HG03378 (cell line): Measurements from ENCODE around the gene FRG2C.
A peak's percentile ranks its signal among the peaks of the same experiment; 100 is the strongest.
"Not testable (repeated sequence)": the region's sequence is repeated elsewhere in the genome, so short reads cannot be mapped to it uniquely, and the experiment has no call there.

Experiments
- ATAC-seq: cut with Tn5 transposase; IDR thresholded peaks from one replicate; pipeline ENCODE4 v1.9.1; 2021; ENCODE audit warnings: mild to moderate bottlenecking, moderate library complexity; ENCODE audit not compliant: unreplicated experiment

The FRG2C gene

GRCh38 chr3:75668759-75669347, 4.7 kb downstream of the FRG2C start:
- ATAC-seq = peak; percentile 63

- not testable (repeated sequence) for ATAC-seq
Measured at GRCh38 chr3:75669348-75670297, 5.5 kb downstream of the FRG2C start.

DNA sequence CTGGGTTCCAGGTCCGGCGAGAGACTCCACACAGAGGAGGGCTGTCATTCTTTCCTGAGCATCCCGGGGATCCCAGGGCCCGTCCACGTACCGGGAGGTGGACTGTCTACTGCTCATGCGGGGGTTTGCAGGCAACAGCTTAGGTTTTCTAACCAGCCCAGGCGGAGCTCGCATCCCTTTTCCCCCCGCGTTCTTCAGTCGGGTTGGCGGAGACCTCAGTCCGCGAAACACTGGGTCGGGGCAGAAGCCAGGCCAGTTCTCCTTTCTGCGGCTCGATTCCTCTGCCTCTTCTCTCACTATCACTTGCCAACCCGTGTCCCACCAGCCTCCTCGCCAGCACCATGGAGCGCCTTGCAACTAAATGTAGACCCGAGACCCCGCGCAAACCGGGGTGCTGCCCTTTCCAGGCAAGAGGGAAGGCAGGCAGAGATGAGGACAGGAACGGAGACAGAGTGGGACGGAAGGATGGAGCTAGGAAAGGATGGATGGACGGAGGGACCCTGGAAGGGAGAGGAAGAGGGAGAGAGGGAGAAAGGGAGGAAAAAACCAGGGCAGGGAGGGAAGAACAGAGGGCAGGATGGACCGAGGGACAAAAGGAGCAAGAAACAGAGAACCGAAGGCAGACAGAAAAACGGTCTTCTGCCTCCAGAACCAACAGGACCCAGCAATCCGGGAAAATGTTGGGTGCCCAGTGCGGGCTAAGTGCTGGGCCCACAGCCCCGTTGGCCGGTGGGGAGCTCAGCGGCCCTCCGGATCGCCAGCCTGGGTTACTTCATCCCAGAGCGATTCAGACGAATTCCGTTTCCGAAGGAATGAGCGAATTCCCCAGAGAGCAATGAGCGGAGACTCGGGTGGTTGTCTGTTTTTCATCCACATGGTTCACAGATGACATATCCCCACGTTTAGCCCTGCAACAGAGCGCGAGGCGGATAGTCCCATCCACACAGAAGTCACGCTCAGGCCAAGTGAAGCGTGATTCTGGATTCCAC, 6.5 kb downstream of the FRG2C start:
- ATAC-seq = not testable (repeated sequence)

- ATAC-seq = not testable (repeated sequence)
Measured at GRCh38 chr3:75671287-75672139, 7.4 kb downstream of the FRG2C start.

DNA sequence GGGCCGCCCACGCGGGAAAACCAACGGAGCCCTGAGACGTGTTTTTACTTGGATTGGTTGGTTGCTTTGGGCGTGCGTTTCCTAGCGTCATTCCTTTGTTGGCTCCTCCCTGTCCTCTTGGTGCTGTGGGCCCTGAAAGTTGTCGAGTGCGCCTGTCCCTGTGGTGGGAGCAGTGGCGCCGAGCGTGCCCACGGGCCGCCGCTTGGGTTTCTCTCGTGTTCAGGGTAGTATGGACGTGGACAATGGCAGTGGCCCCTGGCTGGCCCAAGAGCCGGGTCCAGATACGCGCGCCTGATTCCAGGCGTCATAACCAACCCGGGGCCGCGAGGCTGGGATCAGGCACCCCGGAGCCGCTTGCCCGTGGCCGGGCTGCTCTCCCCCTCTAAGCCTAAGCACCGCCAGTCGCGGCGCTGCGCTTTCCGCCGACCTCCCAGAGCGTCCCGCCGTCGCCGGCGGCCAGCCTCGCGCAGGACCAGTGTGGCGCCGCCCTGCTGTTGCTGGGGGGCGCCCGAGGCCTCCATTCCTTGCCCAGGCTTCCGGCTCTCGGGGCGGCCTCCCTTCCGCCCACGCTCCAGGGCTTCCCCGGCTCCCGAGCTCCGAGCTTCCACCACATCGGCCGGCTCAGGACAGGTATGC, 8.1 kb downstream of the FRG2C start:
- not testable (repeated sequence) for ATAC-seq

GRCh38 chr3:75683965-75684364, 19.8 kb downstream of the FRG2C start:
- not testable (repeated sequence) for ATAC-seq

DNA sequence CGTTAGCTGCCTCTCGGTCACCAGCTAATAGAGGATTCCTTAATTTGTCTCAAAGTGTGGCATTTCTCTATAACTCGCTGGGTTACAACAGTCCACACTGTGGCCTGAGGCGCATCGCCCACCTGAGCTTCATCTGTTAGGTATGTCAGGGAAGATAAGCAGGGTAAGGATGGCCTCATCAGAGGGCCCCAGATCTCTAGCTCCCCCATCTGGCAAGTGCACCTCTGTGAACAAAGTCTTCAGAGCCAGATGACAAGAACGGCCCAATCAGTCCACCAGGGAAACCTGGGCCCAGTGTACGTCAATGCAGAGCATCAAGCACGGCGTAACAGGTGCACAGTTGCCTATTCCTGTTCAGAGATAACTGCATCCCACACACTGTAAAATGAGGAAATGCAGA, 23.2 kb downstream of the FRG2C start:
- no peak for ATAC-seq

DNA sequence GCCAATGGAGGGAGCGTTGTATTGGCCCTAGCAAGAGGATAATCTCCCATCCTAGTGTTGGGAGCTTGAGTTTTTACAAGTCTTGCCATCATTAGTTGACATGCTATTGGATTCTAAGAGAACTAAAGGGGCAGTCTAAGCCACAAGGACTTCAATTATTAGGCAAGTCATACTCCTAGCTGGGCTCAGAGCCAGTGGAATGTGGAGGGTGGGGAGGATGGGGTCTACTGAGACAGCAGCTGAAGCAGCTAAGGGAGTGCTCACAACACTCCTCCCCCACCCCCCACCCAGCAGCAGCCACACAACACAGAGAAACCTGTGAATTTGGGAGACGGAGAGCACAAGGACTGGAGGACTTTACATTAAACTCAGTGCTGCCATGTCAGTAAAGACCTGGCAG, 27.9 kb downstream of the FRG2C start:
- no peak for ATAC-seq
